K562 (cell line): ENCODE data around the gene PIP5KL1. TPM values are rescaled to one million over a fixed set of nuclear protein-coding genes. Genes with fewer than 3 reads are reported as not detected.
A peak's percentile ranks its signal among the peaks of the same experiment; 100 is the strongest.

ENCODE experiments used
- CCNT2 ChIP-seq: IDR thresholded peaks from 2 replicates; pipeline ENCODE4 v1.6.1; 2011; ENCODE audit warnings: borderline replicate concordance, low read depth, mild to moderate bottlenecking, moderate library complexity, mixed read lengths, low read length; ENCODE audit not compliant: insufficient read length; ENCODE audit errors: extremely low read depth
- CREM ChIP-seq: IDR thresholded peaks from 2 replicates; pipeline ENCODE4 v1.6.1; 2014; ENCODE audit warnings: antibody characterized with exemption, low read depth
- KDM2B ChIP-seq: fragments of 250-450 bp; sonication (Bioruptor Pico); IDR thresholded peaks from 2 replicates; pipeline ENCODE4 v1.8.0; 2021; ENCODE audit warnings: mild to moderate bottlenecking, moderate library complexity
- KDM5B ChIP-seq: fragments of 200-600 bp; sonication (generic); IDR thresholded peaks from 2 replicates; pipeline ENCODE4 v1.6.1; 2012; ENCODE audit warnings: low read depth, mild to moderate bottlenecking, moderate library complexity, low read length, control low read depth, inconsistent platforms; ENCODE audit not compliant: insufficient replicate concordance
- KLF10 ChIP-seq: fragments of 250-450 bp; sonication (Bioruptor Pico); IDR thresholded peaks from 2 replicates; pipeline ENCODE4 v1.6.1; 2021; ENCODE audit warnings: matching md5 sums
- RCOR1 ChIP-seq, 2 experiments: IDR thresholded peaks; 2 replicates each; pipeline ENCODE4 v1.6.1; 2012; ENCODE audit warnings: low read depth in 2 of 2, low read length in 2 of 2, borderline replicate concordance in 1 of 2, improper control_type of control experiment in 1 of 2
- RNF2 ChIP-seq: sonication (generic); IDR thresholded peaks from 2 replicates; pipeline ENCODE4 v1.6.1; 2016
- SMARCA4 ChIP-seq: fragments of 450-650 bp; IDR thresholded peaks from 2 replicates; pipeline ENCODE4 v1.6.1; 2016
- TAF9B ChIP-seq: fragments of 450-650 bp; IDR thresholded peaks from 2 replicates; pipeline ENCODE4 v1.6.1; 2018; ENCODE audit warnings: mild to moderate bottlenecking; ENCODE audit not compliant: partially characterized antibody
- ZBTB17 ChIP-seq: fragments of 450-650 bp; formaldehyde crosslinking; IDR thresholded peaks from 2 replicates; pipeline ENCODE4 v1.4.0; 2020; ENCODE audit warnings: mild to moderate bottlenecking
- polyA plus RNA-seq, 8 experiments: library from polyadenylated mRNA; depleted of rRNA in 4 of 8; stranded (reverse) in 5 of 8; unstranded in 3 of 8; fragments of >200 nt; fragmentation: Nextera tagmentation in 2 of 8; fragmentation: Illumina TruSeq in 1 of 8; extraction: Ambion mirVana in 2 of 8; extraction: Trizol in 1 of 8; gene quantifications; 2 replicates each; pipeline versions ENCODE4 v1.2.1 to v1.2.3, GENCODE V29; 2011 to 2014; ENCODE audit warnings: inconsistent platforms in 1 of 8, missing spikeins in 1 of 8
- total RNA-seq, 7 experiments: library from RNA; depleted of rRNA in 6 of 7; stranded (reverse); fragments of >200 nt in 6 of 7; fragmentation: Illumina TruSeq in 2 of 7; extraction: Trizol in 2 of 7; gene quantifications; 2 replicates each; pipeline versions ENCODE4 v1.2.1 to v1.2.3, GENCODE V29; 2011 to 2021; ENCODE audit warnings: low replicate concordance in 1 of 7
- TF ChIP-seq, protein P1 (sequence below): fragments of 450-650 bp; IDR thresholded peaks from 2 replicates; pipeline ENCODE4 v1.6.1; 2017; ENCODE audit warnings: antibody characterized with exemption, mild to moderate bottlenecking
- TF ChIP-seq, protein P2 (sequence below): fragments of 450-650 bp; conservative IDR thresholded peaks from 2 replicates; pipeline ENCODE4 v1.6.1; 2016; ENCODE audit warnings: missing genetic modification characterization, low read depth, mild to moderate bottlenecking, control low read depth, missing compliant biosample characterization
- TF ChIP-seq, protein P3 (sequence below): conservative IDR thresholded peaks from 2 replicates; pipeline ENCODE4 v1.6.1; 2011; ENCODE audit warnings: low read depth, mild to moderate bottlenecking, low read length; ENCODE audit not compliant: control insufficient read depth
- TF ChIP-seq, protein P4 (sequence below): fragments of 250-450 bp; sonication (Bioruptor Pico); IDR thresholded peaks from 2 replicates; pipeline ENCODE4 v1.5.0; 2021; ENCODE audit warnings: mild to moderate bottlenecking, borderline replicate concordance

The PIP5KL1 gene
- total and polyA plus RNA-seq, 9 of the 15 experiments (the other 6 are each of a cell fraction or from before 2014, with no cell fraction given): 0.18 to 4.8 (median 1.2) TPM

DNA sequence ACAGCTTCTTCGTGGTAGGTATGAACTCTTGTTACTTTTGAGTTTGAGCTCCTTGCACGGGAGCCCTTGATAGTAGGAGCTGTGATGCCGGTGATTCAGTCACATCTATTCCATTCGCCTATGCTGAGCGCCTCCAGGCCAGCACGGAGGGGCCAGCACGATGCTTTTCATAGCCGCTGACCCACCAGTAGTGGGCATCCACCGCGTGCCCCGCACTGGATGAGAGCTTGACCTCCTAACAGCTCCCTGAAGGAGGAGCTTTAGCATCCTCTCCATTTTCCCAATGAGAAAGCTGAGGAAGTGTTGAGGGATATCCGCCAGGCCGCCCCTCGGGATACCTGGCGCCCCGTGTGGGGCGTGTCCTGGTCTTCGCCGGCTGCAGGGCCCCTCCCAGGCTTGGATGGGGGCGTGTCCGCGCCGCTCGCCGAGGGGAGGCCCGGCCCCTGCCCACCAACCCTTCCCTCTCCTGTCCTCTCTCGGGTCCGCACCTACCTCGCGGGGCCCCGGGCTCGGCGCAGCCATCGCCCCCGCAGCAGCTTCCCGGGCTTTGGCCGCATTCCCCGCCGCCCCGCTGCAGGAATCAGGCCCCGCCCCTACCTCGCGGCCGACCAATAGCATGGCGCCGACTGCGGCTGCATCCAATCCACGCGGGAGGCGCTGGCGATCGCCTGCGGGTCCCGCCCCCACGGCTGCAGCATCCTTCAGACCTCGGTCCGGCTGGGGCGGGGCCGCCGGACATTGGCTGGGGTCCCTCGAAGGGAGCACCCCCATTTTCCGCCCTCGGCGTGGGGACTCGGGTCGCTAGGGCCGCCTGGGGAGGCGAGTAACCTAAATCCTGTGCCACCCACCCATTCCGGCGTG lies at the start of gene PIP5KL1 (continued):
- TF ChIP-seq, protein P1, sequence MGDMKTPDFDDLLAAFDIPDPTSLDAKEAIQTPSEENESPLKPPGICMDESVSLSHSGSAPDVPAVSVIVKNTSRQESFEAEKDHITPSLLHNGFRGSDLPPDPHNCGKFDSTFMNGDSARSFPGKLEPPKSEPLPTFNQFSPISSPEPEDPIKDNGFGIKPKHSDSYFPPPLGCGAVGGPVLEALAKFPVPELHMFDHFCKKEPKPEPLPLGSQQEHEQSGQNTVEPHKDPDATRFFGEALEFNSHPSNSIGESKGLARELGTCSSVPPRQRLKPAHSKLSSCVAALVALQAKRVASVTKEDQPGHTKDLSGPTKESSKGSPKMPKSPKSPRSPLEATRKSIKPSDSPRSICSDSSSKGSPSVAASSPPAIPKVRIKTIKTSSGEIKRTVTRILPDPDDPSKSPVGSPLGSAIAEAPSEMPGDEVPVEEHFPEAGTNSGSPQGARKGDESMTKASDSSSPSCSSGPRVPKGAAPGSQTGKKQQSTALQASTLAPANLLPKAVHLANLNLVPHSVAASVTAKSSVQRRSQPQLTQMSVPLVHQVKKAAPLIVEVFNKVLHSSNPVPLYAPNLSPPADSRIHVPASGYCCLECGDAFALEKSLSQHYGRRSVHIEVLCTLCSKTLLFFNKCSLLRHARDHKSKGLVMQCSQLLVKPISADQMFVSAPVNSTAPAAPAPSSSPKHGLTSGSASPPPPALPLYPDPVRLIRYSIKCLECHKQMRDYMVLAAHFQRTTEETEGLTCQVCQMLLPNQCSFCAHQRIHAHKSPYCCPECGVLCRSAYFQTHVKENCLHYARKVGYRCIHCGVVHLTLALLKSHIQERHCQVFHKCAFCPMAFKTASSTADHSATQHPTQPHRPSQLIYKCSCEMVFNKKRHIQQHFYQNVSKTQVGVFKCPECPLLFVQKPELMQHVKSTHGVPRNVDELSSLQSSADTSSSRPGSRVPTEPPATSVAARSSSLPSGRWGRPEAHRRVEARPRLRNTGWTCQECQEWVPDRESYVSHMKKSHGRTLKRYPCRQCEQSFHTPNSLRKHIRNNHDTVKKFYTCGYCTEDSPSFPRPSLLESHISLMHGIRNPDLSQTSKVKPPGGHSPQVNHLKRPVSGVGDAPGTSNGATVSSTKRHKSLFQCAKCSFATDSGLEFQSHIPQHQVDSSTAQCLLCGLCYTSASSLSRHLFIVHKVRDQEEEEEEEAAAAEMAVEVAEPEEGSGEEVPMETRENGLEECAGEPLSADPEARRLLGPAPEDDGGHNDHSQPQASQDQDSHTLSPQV: no peak
- TF ChIP-seq SMARCA4 (no peak), RNF2 (no peak), CREM (peak; percentile 11; the same call in 1 of the 2 replicates), CCNT2 (peak; percentile 92), RCOR1 (IDR thresholded peaks at IDR 0.05; ENCODE audit: borderline replicate concordance in 1 of 2, low read depth in 2 of 2, low read length in 2 of 2) (peak in 1 of 2 experiments; percentile 76; a peak in 2 of 4 replicates), KDM2B (0 out of 2 replicates have a peak, but pooled peaks have one; percentile 8), TAF9B (no peak), KLF10 (CRISPR knock-in tag) (peak; percentile 54; the same call in 1 of the 2 replicates), ZBTB17 (CRISPR knock-in tag) (peak; percentile 31; the same call in 1 of the 2 replicates), KDM5B (peak; percentile 21)
- TF ChIP-seq, protein P2, sequence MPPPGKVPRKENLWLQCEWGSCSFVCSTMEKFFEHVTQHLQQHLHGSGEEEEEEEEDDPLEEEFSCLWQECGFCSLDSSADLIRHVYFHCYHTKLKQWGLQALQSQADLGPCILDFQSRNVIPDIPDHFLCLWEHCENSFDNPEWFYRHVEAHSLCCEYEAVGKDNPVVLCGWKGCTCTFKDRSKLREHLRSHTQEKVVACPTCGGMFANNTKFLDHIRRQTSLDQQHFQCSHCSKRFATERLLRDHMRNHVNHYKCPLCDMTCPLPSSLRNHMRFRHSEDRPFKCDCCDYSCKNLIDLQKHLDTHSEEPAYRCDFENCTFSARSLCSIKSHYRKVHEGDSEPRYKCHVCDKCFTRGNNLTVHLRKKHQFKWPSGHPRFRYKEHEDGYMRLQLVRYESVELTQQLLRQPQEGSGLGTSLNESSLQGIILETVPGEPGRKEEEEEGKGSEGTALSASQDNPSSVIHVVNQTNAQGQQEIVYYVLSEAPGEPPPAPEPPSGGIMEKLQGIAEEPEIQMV (tag): peak; percentile 94
- TF ChIP-seq, protein P3, sequence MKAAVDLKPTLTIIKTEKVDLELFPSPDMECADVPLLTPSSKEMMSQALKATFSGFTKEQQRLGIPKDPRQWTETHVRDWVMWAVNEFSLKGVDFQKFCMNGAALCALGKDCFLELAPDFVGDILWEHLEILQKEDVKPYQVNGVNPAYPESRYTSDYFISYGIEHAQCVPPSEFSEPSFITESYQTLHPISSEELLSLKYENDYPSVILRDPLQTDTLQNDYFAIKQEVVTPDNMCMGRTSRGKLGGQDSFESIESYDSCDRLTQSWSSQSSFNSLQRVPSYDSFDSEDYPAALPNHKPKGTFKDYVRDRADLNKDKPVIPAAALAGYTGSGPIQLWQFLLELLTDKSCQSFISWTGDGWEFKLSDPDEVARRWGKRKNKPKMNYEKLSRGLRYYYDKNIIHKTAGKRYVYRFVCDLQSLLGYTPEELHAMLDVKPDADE: peak; percentile 73; the same call in 1 of the 2 replicates
- TF ChIP-seq, protein P4, sequence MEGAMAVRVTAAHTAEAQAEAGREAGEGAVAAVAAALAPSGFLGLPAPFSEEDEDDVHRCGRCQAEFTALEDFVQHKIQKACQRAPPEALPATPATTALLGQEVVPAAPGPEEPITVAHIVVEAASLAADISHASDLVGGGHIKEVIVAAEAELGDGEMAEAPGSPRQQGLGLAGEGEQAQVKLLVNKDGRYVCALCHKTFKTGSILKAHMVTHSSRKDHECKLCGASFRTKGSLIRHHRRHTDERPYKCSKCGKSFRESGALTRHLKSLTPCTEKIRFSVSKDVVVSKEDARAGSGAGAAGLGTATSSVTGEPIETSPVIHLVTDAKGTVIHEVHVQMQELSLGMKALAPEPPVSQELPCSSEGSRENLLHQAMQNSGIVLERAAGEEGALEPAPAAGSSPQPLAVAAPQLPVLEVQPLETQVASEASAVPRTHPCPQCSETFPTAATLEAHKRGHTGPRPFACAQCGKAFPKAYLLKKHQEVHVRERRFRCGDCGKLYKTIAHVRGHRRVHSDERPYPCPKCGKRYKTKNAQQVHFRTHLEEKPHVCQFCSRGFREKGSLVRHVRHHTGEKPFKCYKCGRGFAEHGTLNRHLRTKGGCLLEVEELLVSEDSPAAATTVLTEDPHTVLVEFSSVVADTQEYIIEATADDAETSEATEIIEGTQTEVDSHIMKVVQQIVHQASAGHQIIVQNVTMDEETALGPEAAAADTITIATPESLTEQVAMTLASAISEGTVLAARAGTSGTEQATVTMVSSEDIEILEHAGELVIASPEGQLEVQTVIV: no peak
